ENCODE measurements around the gene TTC23. TPM values are rescaled to one million over a fixed set of nuclear protein-coding genes. Genes with fewer than 3 reads are reported as not detected.

The TTC23 gene
- total RNA-seq, 1 donor from 2014 or later, result 25.0 TPM

- Mint-ChIP-seq H3K9me3 (ENCODE audit: low read depth) (no peaks in the 10 kb centered on the region), H3K36me3 (ENCODE audit: low read depth) (no peaks in the 10 kb centered on the region), H3K4me3 (ENCODE audit: unreplicated experiment) (no peak overlapping the region), H3K27ac (ENCODE audit: unreplicated experiment) (no peak overlapping the region), H3K27me3 (ENCODE audit: low read depth) (no peaks in the 10 kb centered on the region), H3K4me1 (ENCODE audit: low read depth) (peaks cover 5% of the 10 kb centered on the region)
- no peak for DNase-seq (ENCODE audit: low spot score)
- no peak for TF ChIP-seq CTCF (IDR thresholded peaks at IDR 0.05)
Measured at GRCh38 chr15:99264125-99264524, 14.7 kb upstream of the TTC23 start.

GRCh38 chr15:99257107-99257750 is 7.8 kb upstream of the TTC23 start:
- no peak for DNase-seq (ENCODE audit: low spot score)
- no peak overlapping the region for H3K4me3 Mint-ChIP-seq (ENCODE audit: unreplicated experiment)
- no peaks in the 10 kb centered on the region for H3K27me3 Mint-ChIP-seq (ENCODE audit: low read depth)
- H3K27ac Mint-ChIP-seq (ENCODE audit: unreplicated experiment), result no peak overlapping the region
- H3K9me3 Mint-ChIP-seq (ENCODE audit: low read depth), result no peaks in the 10 kb centered on the region
- peaks cover 15% of the 10 kb centered on the region for H3K4me1 Mint-ChIP-seq (ENCODE audit: low read depth)
- TF ChIP-seq CTCF (IDR thresholded peaks at IDR 0.05), result no peak
- H3K36me3 Mint-ChIP-seq (ENCODE audit: low read depth), result peaks cover 10% of the 10 kb centered on the region

GRCh38 chr15:99253381-99254090 is 4.2 kb upstream of the TTC23 start:
- Mint-ChIP-seq H3K4me1 (ENCODE audit: low read depth) (peaks cover 25% of the 10 kb centered on the region), H3K27me3 (ENCODE audit: low read depth) (no peaks in the 10 kb centered on the region), H3K27ac (ENCODE audit: unreplicated experiment) (no peak overlapping the region), H3K4me3 (ENCODE audit: unreplicated experiment) (no peak overlapping the region), H3K9me3 (ENCODE audit: low read depth) (no peaks in the 10 kb centered on the region), H3K36me3 (ENCODE audit: low read depth) (peaks cover 10% of the 10 kb centered on the region)
- no peak for TF ChIP-seq CTCF (IDR thresholded peaks at IDR 0.05)
- DNase-seq (ENCODE audit: low spot score), result no peak

DNA sequence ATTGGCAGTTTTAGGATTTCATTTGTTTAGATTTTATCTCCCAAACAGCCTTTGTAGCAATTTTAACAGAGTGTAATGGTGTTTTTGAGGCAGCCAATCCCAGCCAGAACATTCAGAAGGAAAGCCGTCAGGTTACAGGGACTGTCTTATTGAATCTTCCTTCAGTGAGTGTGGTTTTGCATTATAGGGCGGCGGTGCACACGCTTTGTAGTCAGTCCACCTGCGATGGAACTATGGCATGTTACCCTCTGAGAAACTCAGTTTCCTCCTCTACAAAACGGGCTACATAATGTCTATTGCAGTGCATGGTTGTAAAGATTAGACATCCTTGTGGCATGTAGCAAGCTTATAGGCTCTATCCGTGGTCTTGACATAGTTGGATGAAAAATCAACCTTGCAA is 2.9 kb upstream of the TTC23 start:
- Mint-ChIP-seq H3K27ac (ENCODE audit: unreplicated experiment) (no peak overlapping the region), H3K27me3 (ENCODE audit: low read depth) (no peaks in the 10 kb centered on the region), H3K9me3 (ENCODE audit: low read depth) (no peaks in the 10 kb centered on the region), H3K36me3 (ENCODE audit: low read depth) (peaks cover 3% of the 10 kb centered on the region), H3K4me1 (ENCODE audit: low read depth) (peaks cover 28% of the 10 kb centered on the region), H3K4me3 (ENCODE audit: unreplicated experiment) (no peak overlapping the region)
- no peak for TF ChIP-seq CTCF (IDR thresholded peaks at IDR 0.05)
- DNase-seq (ENCODE audit: low spot score), result no peak

DNA sequence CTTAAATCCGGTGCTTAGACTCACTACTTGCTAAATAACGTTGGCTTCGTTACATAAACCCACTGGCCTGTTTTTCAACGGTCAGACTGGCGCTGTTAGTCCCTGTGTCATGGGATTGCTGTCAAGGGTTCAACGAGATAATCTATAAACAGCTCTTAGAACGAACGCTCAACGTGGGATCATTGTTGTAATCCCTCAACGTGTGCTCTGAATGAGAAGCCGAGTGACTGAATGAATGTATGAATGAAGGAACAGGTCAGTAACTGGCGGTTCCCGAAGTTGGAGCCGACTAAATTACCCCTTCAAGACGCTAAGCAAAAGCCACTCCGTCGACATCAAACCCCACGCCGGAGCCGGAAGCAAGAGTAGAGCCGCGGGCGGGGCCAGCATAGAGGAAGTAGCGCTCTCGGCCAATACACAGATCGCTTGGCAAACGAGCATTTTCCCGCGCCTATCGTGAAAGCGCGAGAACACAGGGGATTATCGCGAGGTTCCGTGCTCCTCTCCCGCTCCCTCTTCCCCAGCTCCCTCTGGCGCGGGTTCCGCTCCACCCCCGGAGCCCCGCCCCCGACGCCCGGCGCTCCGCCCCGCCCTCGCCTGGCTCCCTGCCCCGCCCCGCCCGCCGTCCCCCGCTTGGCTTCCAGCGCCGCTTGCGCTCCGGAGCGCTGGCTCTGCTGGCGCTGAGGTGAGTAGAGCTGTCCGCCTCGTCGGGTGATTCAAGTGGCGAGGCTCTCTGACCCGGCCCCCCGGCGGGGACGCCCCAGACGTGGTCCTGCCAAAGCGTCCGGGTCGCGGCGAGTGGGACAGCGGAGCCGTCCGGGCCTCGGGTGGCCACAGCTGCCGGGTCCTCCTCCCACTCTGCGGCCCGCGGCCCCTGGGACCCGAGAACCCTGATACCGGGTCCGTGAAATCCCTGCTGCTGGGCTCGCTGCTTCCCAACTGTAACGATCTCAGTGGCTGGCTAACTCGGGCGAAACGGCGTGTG is 1.8 kb upstream of the TTC23 start, which contains the start of gene LRRC28:
Gene LRRC28 (plus strand): TSS at position 625 of the 985 bp plus-strand sequence. CDS start 4,477 bp downstream, outside the sequence.
- DNase-seq (ENCODE audit: low spot score), result peak; percentile 98
- Mint-ChIP-seq H3K4me1 (ENCODE audit: low read depth) (peaks cover 35% of the 10 kb centered on the region), H3K27me3 (ENCODE audit: low read depth) (no peaks in the 10 kb centered on the region), H3K9me3 (ENCODE audit: low read depth) (no peaks in the 10 kb centered on the region), H3K36me3 (ENCODE audit: low read depth) (peaks cover under 1% of the 10 kb centered on the region), H3K27ac (ENCODE audit: unreplicated experiment) (peak within 1 kb of the TSS; percentile 92), H3K4me3 (ENCODE audit: unreplicated experiment) (no peak within 1 kb of the TSS)
- no peak for TF ChIP-seq CTCF (IDR thresholded peaks at IDR 0.05)

Data from chondrocyte (in vitro differentiated cells).